ENCODE results near the gene TMEM63B. TPM values are rescaled to one million over a fixed set of nuclear protein-coding genes. Genes with fewer than 3 reads are reported as not detected.

TMEM63B gene
- polyA plus RNA-seq, 3 donors = 1.3 to 25.7 (median 1.9) TPM

DNA sequence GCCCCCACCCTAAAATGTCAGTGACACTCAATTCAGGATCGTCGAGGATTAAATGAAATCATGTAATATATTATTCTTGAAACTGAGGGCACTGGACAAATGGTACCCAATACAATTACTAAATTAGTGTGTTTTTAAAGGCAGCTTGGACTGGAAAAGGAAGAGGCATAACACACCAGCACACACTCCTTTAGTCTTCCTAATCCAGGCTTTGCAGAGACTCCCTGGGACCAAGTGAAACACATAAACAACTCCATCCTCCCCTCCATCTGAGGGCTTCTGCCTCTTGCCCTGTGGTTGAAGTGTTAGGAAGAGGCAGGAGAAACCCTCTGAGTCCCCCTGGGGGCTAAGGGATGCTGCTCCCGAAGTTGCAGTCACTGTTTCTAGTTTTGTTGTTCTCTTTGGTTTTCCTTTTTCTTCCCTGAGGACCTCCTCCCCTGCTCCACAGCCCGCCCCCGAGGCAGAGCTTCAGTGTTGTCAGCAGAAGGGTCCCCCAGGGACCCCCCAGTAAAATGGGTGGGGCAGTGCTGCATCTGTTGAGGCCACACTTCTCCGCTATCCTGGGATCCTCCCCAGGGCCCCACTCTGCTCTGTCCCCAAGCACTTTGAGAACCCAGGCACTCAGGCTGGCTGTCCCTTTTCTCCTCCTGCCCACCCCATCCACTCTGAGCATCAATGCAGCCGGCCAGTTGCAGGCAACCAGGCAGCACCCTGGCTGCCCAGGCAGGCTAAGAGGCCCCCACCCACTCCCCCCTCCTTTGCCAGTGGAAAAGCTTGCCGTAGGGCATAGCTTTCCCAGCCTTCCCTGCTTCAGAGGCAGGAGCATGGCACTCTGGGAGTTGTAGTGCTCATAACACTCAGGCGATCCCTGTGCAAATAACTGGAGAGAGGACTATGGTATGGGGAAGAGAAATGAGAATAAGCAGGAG, 5.9 kb downstream of the TMEM63B start:
- H4K20me1 ChIP-seq (ENCODE audit: insufficient read depth, low read length) = peaks cover 36% of the 10 kb centered on the region
- H3K27ac ChIP-seq (ENCODE audit: low read depth in 1 of 2, low read length in 2 of 2) = no peak overlapping the region
- no peak overlapping the region for H3K4me2 ChIP-seq (replicated peaks; ENCODE audit: extremely low read depth, low read length, poor library complexity, severe bottlenecking)
- no peaks in the 10 kb centered on the region for H3K9me3 ChIP-seq (replicated peaks in 1 of 2; ENCODE audit: control insufficient read depth in 1 of 2, insufficient read depth in 1 of 2, low read length in 2 of 2)
- peaks cover 5% of the 10 kb centered on the region for H3K79me2 ChIP-seq (ENCODE audit: insufficient read depth, low read length)
- no peak for TF ChIP-seq CTCF (IDR thresholded peaks at IDR 0.05)
- H3K27me3 ChIP-seq (ENCODE audit: control insufficient read depth in 2 of 2, insufficient read depth in 2 of 2, low read length in 2 of 2) = peaks cover 0 to 4% of the 10 kb centered on the region in 2 donors
- intact Hi-C loops (cut with micrococcal nuclease) = no loop called here
- peak overlapping the region in 1 of 7 donors; percentile 54 for H3K27ac Mint-ChIP-seq
- H3K9ac ChIP-seq (ENCODE audit: insufficient read depth, low read length, poor library complexity, severe bottlenecking) = no peak overlapping the region
- H3K36me3 Mint-ChIP-seq = peaks cover 41 to 49% of the 10 kb centered on the region in 2 donors
- H3K4me1 Mint-ChIP-seq = peaks cover 15% of the 10 kb centered on the region
- peaks cover 14 to 33% of the 10 kb centered on the region in 2 donors for H3K36me3 ChIP-seq (replicated peaks in 1 of 2; ENCODE audit: control insufficient read depth in 1 of 2, insufficient read depth in 2 of 2, low read length in 2 of 2)
- no peak overlapping the region for H3K4me3 ChIP-seq (replicated peaks in 1 of 3; ENCODE audit: low read depth in 2 of 3, low read length in 3 of 3)
- 68% methylated on average over 2 of the region's 9 CpGs for WGBS (ENCODE audit: insufficient coverage)
- peaks cover 5 to 7% of the 10 kb centered on the region in 2 donors for H3K4me1 ChIP-seq (ENCODE audit: control insufficient read depth in 1 of 2, insufficient read depth in 2 of 2, low read length in 2 of 2)
- H3K4me3 Mint-ChIP-seq = peak overlapping the region in 1 of 2 donors; percentile 52
- no peaks in the 10 kb centered on the region for H3K9me3 Mint-ChIP-seq
- DNase-seq = no peak
- H3K27me3 Mint-ChIP-seq (ENCODE audit: low read depth in 3 of 3) = peaks cover 3 to 5% (median 4%) of the 10 kb centered on the region in 3 donors
- no peak overlapping the region for H2AFZ ChIP-seq (ENCODE audit: insufficient read depth, low read depth, low read length, poor library complexity, severe bottlenecking)

- Mint-ChIP-seq H3K27me3 (ENCODE audit: low read depth in 3 of 3) (peaks cover 2 to 4% (median 3%) of the 10 kb centered on the region in 3 donors), H3K36me3 (peaks cover 46 to 56% of the 10 kb centered on the region in 2 donors), H3K9me3 (no peaks in the 10 kb centered on the region), H3K27ac (peak overlapping the region in 2 of 7 donors; percentile 36 to 60), H3K4me3 (no peak overlapping the region), H3K4me1 (peaks cover 15% of the 10 kb centered on the region)
- Histone ChIP-seq H3K9ac (ENCODE audit: insufficient read depth, low read length, poor library complexity, severe bottlenecking) (no peak overlapping the region), H3K4me2 (replicated peaks; ENCODE audit: extremely low read depth, low read length, poor library complexity, severe bottlenecking) (no peak overlapping the region), H3K4me1 (ENCODE audit: control insufficient read depth in 1 of 2, insufficient read depth in 2 of 2, low read length in 2 of 2) (peaks cover 0 to 3% of the 10 kb centered on the region in 2 donors), H3K36me3 (replicated peaks in 1 of 2; ENCODE audit: control insufficient read depth in 1 of 2, insufficient read depth in 2 of 2, low read length in 2 of 2) (peaks cover 14 to 36% of the 10 kb centered on the region in 2 donors), H4K20me1 (ENCODE audit: insufficient read depth, low read length) (peaks cover 31% of the 10 kb centered on the region), H3K27me3 (ENCODE audit: control insufficient read depth in 2 of 2, insufficient read depth in 2 of 2, low read length in 2 of 2) (no peaks in the 10 kb centered on the region), H3K27ac (ENCODE audit: low read depth in 1 of 2, low read length in 2 of 2) (no peak overlapping the region), H3K4me3 (replicated peaks in 1 of 3; ENCODE audit: low read depth in 2 of 3, low read length in 3 of 3) (no peak overlapping the region), H3K9me3 (replicated peaks in 1 of 2; ENCODE audit: control insufficient read depth in 1 of 2, insufficient read depth in 1 of 2, low read length in 2 of 2) (no peaks in the 10 kb centered on the region), H3K79me2 (ENCODE audit: insufficient read depth, low read length) (no peaks in the 10 kb centered on the region), H2AFZ (ENCODE audit: insufficient read depth, low read depth, low read length, poor library complexity, severe bottlenecking) (no peak overlapping the region)
- intact Hi-C loops (cut with micrococcal nuclease) = no loop called here
- TF ChIP-seq CTCF (IDR thresholded peaks at IDR 0.05) = no peak
- WGBS (ENCODE audit: insufficient coverage) = 100% methylated on average over 6 of the region's 12 CpGs
- no peak for DNase-seq
Measured at GRCh38 chr6:44133981-44134711, 6.8 kb downstream of the TMEM63B start.
